Muscle of leg (tissue), 11 donors: ENCODE data around the gene IFIH1. TPM values are rescaled to one million over a fixed set of nuclear protein-coding genes. Genes with fewer than 3 reads are reported as not detected.

Experiments used
- DNase-seq: peaks from one replicate; pipeline ENCODE4 v3.0.0; 2013
- H3K27ac ChIP-seq: one replicate; pipeline ENCODE4 v1.5.1; 2013; ENCODE audit warnings: mild to moderate bottlenecking, low read length, control low read depth
- H3K27me3 ChIP-seq: one replicate; pipeline ENCODE4 v1.6.1; 2013; ENCODE audit warnings: low read length; ENCODE audit not compliant: control insufficient read depth, insufficient read depth
- H3K36me3 ChIP-seq: one replicate; pipeline ENCODE4 v1.6.1; 2013; ENCODE audit warnings: low read length; ENCODE audit not compliant: control insufficient read depth, insufficient read depth
- H3K4me1 ChIP-seq: one replicate; pipeline ENCODE4 v1.6.1; 2013; ENCODE audit warnings: low read length; ENCODE audit not compliant: control insufficient read depth, insufficient read depth
- H3K4me3 ChIP-seq: one replicate; pipeline ENCODE4 v1.5.1; 2013; ENCODE audit warnings: low read length, control low read depth
- H3K9me3 ChIP-seq: replicated peaks from 2 replicates; pipeline ENCODE4 v1.6.1; 2013; ENCODE audit warnings: low read depth, low read length; ENCODE audit not compliant: control insufficient read depth
- WGBS: methylation state at CpG from one replicate; pipeline ENCODE4 v1.1.5; 2013; ENCODE audit warnings: missing lambda C conversion rate; ENCODE audit not compliant: insufficient coverage; 5-methylcytosine and 5-hydroxymethylcytosine counted together
- polyA plus RNA-seq, 8 donors: library from polyadenylated mRNA; unstranded; fragments of 120-200 nt; gene quantifications; one replicate each; pipeline versions ENCODE4 v1.2.1 to v1.2.3, GENCODE V29; 2013; ENCODE audit warnings: inconsistent platforms in 1 of 8, low replicate concordance in 1 of 8; ENCODE audit not compliant: insufficient read length in 8 of 8, insufficient read depth in 1 of 8
- total RNA-seq: library from RNA; stranded (reverse); fragments of 120-200 nt; gene quantifications from one replicate; pipeline ENCODE4 v1.2.4, GENCODE V29; 2013

The IFIH1 gene
- total and polyA plus RNA-seq, 9 donors = 2.0 to 3.9 (median 2.8) TPM

DNA sequence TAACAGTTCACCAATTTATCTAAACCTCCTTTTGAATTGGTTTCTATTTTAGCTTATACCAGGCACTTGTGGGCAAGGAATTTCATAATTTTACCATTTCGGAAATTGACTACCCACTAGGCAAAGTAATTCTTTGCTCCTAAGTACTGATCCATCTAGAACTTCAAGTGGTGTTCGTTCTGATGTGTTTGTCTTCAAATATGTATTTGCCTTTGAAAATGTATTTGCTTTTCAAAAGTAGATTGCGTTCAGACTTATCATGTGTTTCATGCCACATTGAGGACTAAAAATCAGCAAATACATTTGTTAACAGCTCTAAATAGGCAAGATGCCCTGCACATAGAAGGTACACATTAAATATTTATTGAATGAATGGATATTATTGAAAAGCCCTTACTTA, 26.7 kb downstream of the IFIH1 start:
- H3K27me3 ChIP-seq = no peaks in the 10 kb centered on the region
- no peaks in the 10 kb centered on the region for H3K9me3 ChIP-seq

DNA sequence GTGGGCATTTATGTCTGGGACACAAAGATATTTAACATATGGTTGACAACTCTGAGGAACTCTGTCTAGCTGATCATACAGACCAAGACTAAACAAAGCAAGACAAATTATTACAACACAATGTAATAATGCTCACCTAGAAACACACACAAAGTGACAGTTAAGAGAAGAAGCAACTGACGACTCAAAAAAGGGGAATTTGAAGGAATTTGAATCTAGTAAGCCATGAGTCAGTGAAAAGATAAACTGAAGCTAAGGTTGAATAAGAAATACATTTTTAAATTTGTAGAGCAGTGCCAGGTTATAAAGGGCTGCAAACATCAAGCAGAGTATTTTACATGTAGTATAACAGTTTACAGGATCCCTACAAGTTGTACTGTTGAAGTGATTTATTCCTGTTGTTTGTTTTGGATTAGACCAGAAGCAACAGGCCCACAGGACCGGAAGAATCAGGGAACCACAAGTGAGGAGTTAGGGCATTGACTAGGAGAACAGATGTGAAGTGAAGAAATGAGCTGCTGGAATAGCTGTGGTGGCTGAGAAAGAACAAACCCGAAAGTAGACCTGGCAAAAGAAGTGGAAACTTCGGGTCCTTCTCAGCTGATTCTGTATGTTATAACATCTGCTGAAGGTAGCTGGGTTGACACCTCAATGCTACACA, 35.6 kb downstream of the IFIH1 start:
- no peaks in the 10 kb centered on the region for H3K27me3 ChIP-seq
- no peaks in the 10 kb centered on the region for H3K9me3 ChIP-seq
- H3K4me3 ChIP-seq = no peak overlapping the region
- no peak overlapping the region for H3K27ac ChIP-seq
- peaks cover 4% of the 10 kb centered on the region for H3K36me3 ChIP-seq
- H3K4me1 ChIP-seq = no peaks in the 10 kb centered on the region
- 71% methylated on average over 1 of the region's 4 CpGs for WGBS
- DNase-seq = no peak

More for the DNA sequence above, 26.7 kb downstream of the IFIH1 start:
- no CpG with 5 or more reads among the region's 3 CpGs for WGBS
- no peak for DNase-seq
- H3K27ac ChIP-seq = no peak overlapping the region
- H3K4me1 ChIP-seq = no peaks in the 10 kb centered on the region
- H3K36me3 ChIP-seq = peaks cover 4% of the 10 kb centered on the region
- no peak overlapping the region for H3K4me3 ChIP-seq

DNA sequence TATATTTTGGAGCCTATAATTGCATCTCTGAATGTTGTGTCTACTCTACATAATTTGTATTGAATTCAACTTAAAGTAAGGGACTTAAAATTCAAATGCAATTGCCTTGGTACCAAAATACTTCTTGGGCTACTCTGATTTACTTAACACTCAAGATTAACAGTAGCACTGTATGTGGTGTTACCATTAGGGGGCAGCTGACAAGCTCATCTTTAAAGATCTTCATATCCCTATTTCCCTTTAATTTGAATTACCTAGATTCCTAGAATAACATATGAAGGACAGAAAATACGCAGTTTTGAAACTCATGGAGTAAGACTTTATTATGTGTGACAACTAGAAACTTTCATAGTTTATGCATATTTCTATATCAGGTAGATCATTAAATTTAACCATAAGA, 37.8 kb downstream of the IFIH1 start:
- H3K27ac ChIP-seq = no peak overlapping the region
- no peak overlapping the region for H3K4me3 ChIP-seq
- DNase-seq = no peak
- H3K4me1 ChIP-seq = no peaks in the 10 kb centered on the region
- no peaks in the 10 kb centered on the region for H3K9me3 ChIP-seq
- WGBS = no CpG with 5 or more reads among the region's 1 CpG
- H3K36me3 ChIP-seq = peaks cover 7% of the 10 kb centered on the region
- H3K27me3 ChIP-seq = no peaks in the 10 kb centered on the region

DNA sequence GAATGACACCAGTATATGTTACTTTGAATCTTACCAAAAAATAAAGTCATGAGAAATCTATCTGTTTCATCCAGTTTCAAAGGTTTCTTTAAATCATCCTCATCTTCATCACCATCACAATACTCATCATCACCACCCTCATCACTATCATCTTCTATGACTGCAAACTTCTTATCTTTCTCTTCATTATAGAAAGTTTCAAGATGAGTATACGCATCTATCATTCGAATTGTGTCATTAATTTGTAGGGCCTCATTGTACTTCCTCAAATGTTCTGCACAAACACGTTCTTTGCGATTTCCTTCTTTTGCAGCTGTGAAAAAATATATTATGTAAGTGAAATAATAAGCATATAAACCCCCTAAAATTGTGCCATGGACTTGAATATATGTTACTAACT, 41.1 kb downstream of the IFIH1 start:
- WGBS = no CpG with 5 or more reads among the region's 4 CpGs
- H3K36me3 ChIP-seq = peaks cover 6% of the 10 kb centered on the region
- H3K27me3 ChIP-seq = no peaks in the 10 kb centered on the region
- no peak overlapping the region for H3K27ac ChIP-seq
- DNase-seq = no peak
- no peaks in the 10 kb centered on the region for H3K4me1 ChIP-seq
- no peak overlapping the region for H3K4me3 ChIP-seq
- H3K9me3 ChIP-seq = no peaks in the 10 kb centered on the region

DNA sequence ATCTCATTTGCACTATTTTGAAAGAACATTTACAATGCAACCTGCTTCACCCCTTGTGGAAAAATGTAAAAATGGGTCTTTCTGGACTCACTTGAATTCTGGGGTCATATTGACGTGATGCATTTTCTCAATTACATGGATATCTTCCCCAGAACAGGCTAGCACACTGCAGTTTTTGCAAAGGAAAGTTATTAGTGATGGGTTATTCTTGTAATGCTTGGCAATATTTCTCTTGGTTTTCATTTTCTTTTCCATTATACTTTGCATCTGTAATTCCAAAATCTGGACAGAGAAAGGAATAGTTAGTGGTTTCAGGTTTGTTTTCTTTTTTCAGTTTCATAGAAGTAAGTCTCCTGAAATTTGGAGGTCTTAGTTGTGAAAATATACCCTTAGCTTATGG, 50.5 kb downstream of the IFIH1 start:
- H3K27ac ChIP-seq = no peak overlapping the region
- no CpG with 5 or more reads among the region's 1 CpG for WGBS
- DNase-seq = peak; percentile 66
- H3K9me3 ChIP-seq = no peaks in the 10 kb centered on the region
- H3K27me3 ChIP-seq = no peaks in the 10 kb centered on the region
- H3K4me3 ChIP-seq = no peak overlapping the region
- H3K4me1 ChIP-seq = peaks cover 7% of the 10 kb centered on the region
- H3K36me3 ChIP-seq = peaks cover 12% of the 10 kb centered on the region

DNA sequence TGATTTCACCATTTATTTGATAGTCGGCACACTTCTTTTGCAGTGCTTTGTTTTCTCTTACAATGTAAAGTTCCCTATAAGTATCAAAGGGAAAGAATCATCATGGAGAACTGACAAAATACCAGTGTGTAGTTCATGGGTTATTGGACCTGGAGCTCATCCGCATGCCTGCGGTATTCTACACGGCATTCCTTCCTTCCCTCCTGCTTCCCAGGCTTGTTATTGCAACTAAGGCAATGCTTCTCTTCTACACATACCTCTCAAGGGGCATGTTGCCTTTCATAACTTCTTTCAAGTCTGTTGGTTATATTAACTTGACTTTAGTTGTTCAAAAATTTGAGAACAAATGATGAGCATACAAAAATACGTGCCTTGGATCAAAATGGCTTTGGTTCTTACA, 51.0 kb downstream of the IFIH1 start:
- Histone ChIP-seq H3K9me3 (no peaks in the 10 kb centered on the region), H3K27me3 (no peaks in the 10 kb centered on the region), H3K4me1 (peaks cover 7% of the 10 kb centered on the region), H3K4me3 (no peak overlapping the region), H3K36me3 (peaks cover 10% of the 10 kb centered on the region), H3K27ac (no peak overlapping the region)
- peak; percentile 50 for DNase-seq
- WGBS = no CpG with 5 or more reads among the region's 5 CpGs

DNA sequence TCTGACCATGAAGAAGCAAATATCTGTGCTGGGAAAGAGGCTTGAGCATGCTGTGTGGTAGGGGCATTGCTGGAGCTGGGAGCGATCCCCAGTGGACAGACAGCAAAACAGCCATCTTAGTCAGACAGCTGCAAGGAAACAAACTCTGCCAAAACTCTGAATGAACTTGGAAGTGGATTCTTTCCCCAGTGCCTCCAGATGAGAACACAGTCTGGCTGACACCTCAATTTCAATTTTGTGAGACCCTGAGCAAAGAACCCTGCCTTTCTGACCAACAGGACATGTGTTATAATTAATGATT, 52.1 kb downstream of the IFIH1 start:
- Histone ChIP-seq H3K4me1 (peaks cover 9% of the 10 kb centered on the region), H3K27ac (peak overlapping the region; percentile 81), H3K4me3 (no peak overlapping the region), H3K36me3 (peaks cover 2% of the 10 kb centered on the region), H3K27me3 (no peaks in the 10 kb centered on the region), H3K9me3 (no peaks in the 10 kb centered on the region)
- 13% methylated on average over 1 of the region's 1 CpG for WGBS
- DNase-seq = peak; percentile 95

DNA sequence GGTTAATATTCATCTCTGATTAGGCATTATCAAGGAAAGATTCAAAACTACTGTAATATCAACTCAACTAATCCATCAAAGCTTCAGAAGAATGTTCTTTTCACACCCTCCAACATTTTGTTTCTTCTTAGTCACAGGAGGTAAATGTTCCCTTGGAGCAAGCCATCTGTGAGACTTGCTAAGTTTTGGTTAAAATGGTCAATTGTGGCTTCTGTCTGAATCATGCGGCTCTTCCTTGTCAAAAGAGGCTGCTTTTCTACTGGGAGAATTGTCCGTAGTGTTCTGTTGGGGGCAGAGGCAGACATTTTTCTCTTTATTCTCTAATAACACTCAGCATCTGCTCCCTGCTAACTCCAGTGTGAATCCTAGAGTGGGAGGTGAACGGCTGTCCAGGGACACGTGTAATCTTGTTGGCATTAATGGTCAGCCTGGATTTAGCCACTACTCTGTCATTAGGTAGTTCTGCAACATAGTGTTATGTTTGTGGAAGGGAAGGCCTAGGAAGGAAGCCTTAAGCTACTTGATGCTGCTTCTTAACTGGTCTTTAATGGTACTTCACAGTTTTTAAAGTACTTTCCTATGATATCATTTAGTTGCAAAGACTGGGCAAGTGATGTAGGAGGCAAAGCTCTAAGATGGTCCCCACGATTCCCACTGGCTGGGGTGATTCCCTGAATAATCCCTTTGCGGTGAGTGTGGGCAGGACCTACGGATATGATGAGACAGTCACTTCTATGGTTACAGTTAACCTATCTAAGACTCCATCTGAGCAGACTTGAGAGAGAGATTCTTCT, 52.6 kb downstream of the IFIH1 start:
- peak; percentile 68 for DNase-seq

DNA sequence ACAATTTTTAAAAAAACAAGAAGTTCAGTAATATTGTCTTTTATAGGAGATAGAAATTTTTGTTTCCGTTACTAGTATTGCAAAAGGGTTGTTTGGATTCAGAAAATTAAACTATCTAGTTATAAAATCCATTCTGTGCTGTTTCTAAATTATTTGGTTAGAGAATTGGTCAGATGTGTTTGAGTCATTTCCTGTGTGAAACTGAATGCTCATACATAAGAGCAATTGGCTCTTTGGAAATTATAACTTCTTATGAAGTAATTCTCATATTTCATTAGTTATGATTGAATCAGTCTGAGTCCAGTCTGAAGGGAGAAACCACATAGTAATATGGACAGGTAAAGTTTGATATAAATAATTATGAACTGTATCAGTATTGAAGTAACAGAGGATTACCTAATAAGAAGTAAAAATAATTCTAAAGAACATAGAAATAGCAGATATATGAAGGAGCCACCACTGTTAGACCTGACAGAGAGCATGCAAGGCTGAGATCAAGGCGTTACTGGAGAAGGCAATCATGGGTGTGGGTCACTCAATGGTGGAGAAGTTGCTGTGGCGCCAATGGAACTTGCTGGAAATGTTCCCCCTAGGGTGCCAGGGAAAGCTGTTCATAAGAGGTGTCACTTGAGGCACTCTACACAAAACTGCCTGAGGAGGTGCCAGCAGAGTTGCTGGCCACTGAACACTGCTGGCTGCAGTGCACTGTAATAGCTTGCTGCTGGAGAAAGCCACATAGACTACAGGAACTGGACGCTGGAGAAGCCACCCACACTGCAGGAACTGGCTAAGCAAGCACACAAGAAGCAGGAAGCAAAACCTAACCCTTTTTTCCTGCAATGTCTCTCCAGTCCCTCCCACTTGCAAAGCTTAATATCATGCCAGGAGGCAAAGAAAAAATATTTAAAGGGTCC, 57.2 kb downstream of the IFIH1 start:
- H3K9me3 ChIP-seq = no peaks in the 10 kb centered on the region
- peaks cover 9% of the 10 kb centered on the region for H3K4me1 ChIP-seq
- peak overlapping the region; percentile 60 for H3K27ac ChIP-seq
- H3K36me3 ChIP-seq = peaks cover 2% of the 10 kb centered on the region
- WGBS = 64% methylated on average over 2 of the region's 4 CpGs
- H3K4me3 ChIP-seq = no peak overlapping the region
- no peaks in the 10 kb centered on the region for H3K27me3 ChIP-seq
- DNase-seq = peak; percentile 85

More for the DNA sequence above, 52.6 kb downstream of the IFIH1 start:
- no CpG with 5 or more reads among the region's 7 CpGs for WGBS
- Histone ChIP-seq H3K9me3 (no peaks in the 10 kb centered on the region), H3K27me3 (no peaks in the 10 kb centered on the region), H3K4me3 (no peak overlapping the region), H3K27ac (peak overlapping the region; percentile 81), H3K36me3 (peaks cover 2% of the 10 kb centered on the region), H3K4me1 (peaks cover 11% of the 10 kb centered on the region)

DNA sequence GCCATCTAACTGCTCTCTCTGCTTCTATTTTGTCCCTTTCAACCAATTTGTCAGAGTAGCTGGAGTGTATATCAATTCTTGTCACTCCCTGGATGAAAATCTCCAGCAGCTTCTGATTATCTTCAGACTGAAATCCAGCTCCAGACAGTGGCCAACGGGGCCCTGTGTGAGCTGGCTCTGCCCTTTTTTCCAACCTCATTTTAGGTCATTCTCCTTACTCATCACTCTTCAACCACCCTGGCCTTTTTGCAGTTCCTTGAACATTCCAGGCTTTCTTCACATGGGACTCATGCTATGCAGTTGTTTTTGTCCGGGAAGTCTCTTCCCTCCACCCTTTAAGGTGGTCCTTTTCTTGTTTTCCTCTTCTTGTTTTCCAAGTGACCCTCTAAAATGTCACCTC, 59.8 kb downstream of the IFIH1 start:
- Histone ChIP-seq H3K27ac (no peak overlapping the region), H3K36me3 (no peaks in the 10 kb centered on the region), H3K4me3 (no peak overlapping the region), H3K27me3 (no peaks in the 10 kb centered on the region), H3K4me1 (peaks cover 4% of the 10 kb centered on the region), H3K9me3 (no peaks in the 10 kb centered on the region)
- WGBS = 72% methylated on average over 2 of the region's 2 CpGs
- DNase-seq = no peak
